HG03060 (cell line): ENCODE measurements around the gene CLEC9A.

ENCODE experiments used
- ATAC-seq: cut with Tn5 transposase; IDR thresholded peaks from one replicate; pipeline ENCODE4 v1.9.1; 2021; ENCODE audit warnings: low read depth, moderate number of reproducible peaks; ENCODE audit not compliant: unreplicated experiment

CLEC9A gene

GRCh38 chr12:10101648-10102220 is 71.3 kb downstream of the CLEC9A start:
- ATAC-seq: no peak

GRCh38 chr12:10102322-10102721 is 71.8 kb downstream of the CLEC9A start:
- ATAC-seq: no peak

GRCh38 chr12:10110256-10110844 is 79.9 kb downstream of the CLEC9A start:
- ATAC-seq: no peak

- ATAC-seq: no peak
These were observed 81.0 kb downstream of the CLEC9A start for GRCh38 chr12:10111451-10111850.

- no peak for ATAC-seq
These were observed 82.6 kb downstream of the CLEC9A start for GRCh38 chr12:10113075-10113474.

GRCh38 chr12:10113920-10114319 is 83.4 kb downstream of the CLEC9A start:
- no peak for ATAC-seq

GRCh38 chr12:10115311-10115710 is 84.8 kb downstream of the CLEC9A start:
- no peak for ATAC-seq
